GM12878 (cell line): ENCODE measurements around the gene SLC6A1. TPM values are rescaled to one million over a fixed set of nuclear protein-coding genes. Genes with fewer than 3 reads are reported as not detected.

Experiments used
- polyA plus RNA-seq, 11 experiments: library from polyadenylated mRNA; depleted of rRNA in 4 of 11; unstranded in 6 of 11; stranded (reverse) in 5 of 11; fragments of >200 nt; fragmentation: Nextera tagmentation in 4 of 11; fragmentation: Illumina TruSeq in 1 of 11; extraction: Ambion mirVana in 4 of 11; extraction: Trizol in 1 of 11; gene quantifications; 1 replicate in 1 of 11; 2 replicates in 10 of 11; pipeline versions ENCODE4 v1.2.1 to v1.2.3, GENCODE V29; 2011 to 2016; ENCODE audit warnings: inconsistent platforms in 2 of 11, missing spikeins in 2 of 11, low read depth in 1 of 11
- total RNA-seq, 4 experiments: library from RNA; depleted of rRNA in 3 of 4; stranded (reverse); fragments of >200 nt in 3 of 4; fragmentation: Illumina TruSeq in 1 of 4; extraction: Trizol in 1 of 4; gene quantifications; 2 replicates each; pipeline versions ENCODE4 v1.2.1 to v1.2.3, GENCODE V29; 2013 to 2021
- TF ChIP-seq, protein P1 (sequence below): fragments of 450-650 bp; IDR thresholded peaks from 2 replicates; pipeline ENCODE4 v1.6.1; 2017; ENCODE audit warnings: mild to moderate bottlenecking, moderate library complexity
- TF ChIP-seq, protein P2 (sequence below): fragments of 450-650 bp; formaldehyde crosslinking; IDR thresholded peaks from 2 replicates; pipeline ENCODE4 v1.5.0; 2022; ENCODE audit warnings: mild to moderate bottlenecking, missing genetic modification characterization

Gene SLC6A1
- total and polyA plus RNA-seq, 10 of the 15 experiments (the other 5 are each of a cell fraction or from before 2014, with no cell fraction given), result not detected

DNA sequence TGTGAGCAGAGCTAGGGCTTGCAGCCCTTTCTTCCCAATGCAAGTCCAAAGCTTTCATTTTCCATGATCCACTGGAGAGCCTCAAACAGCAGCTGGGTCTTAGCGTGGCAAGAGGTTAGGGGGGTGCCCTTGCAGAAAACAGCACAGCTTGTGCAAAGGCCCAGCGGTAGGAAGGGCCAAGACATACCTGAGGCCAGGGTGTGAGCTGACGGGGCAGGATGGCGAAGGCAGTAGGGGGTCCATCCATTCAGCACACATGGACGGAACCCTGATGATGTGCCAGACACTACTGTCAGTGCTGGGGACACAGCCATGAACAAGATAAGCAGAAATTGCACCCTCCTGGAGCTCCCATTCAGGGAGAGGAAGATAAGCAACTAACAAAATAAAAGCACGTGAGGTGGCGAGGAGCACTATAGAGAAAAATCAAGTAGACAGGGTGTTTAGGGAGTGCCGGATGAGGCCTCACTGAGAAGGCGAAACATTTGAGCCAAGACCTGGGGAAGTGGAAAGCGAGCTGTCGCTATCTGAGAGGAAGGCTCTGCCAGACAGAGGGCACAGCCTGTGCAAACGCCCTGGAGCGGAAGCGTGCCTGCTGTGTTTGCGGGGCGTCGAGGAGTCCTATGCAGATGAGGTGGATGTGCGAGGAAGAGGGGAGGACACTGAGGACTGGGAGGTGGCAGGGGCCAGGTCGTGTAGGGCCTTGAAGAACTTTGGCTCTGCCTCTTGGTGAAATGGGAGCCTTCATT, 43.4 kb downstream of the SLC6A1 start (continued):
- TF ChIP-seq, protein P1, sequence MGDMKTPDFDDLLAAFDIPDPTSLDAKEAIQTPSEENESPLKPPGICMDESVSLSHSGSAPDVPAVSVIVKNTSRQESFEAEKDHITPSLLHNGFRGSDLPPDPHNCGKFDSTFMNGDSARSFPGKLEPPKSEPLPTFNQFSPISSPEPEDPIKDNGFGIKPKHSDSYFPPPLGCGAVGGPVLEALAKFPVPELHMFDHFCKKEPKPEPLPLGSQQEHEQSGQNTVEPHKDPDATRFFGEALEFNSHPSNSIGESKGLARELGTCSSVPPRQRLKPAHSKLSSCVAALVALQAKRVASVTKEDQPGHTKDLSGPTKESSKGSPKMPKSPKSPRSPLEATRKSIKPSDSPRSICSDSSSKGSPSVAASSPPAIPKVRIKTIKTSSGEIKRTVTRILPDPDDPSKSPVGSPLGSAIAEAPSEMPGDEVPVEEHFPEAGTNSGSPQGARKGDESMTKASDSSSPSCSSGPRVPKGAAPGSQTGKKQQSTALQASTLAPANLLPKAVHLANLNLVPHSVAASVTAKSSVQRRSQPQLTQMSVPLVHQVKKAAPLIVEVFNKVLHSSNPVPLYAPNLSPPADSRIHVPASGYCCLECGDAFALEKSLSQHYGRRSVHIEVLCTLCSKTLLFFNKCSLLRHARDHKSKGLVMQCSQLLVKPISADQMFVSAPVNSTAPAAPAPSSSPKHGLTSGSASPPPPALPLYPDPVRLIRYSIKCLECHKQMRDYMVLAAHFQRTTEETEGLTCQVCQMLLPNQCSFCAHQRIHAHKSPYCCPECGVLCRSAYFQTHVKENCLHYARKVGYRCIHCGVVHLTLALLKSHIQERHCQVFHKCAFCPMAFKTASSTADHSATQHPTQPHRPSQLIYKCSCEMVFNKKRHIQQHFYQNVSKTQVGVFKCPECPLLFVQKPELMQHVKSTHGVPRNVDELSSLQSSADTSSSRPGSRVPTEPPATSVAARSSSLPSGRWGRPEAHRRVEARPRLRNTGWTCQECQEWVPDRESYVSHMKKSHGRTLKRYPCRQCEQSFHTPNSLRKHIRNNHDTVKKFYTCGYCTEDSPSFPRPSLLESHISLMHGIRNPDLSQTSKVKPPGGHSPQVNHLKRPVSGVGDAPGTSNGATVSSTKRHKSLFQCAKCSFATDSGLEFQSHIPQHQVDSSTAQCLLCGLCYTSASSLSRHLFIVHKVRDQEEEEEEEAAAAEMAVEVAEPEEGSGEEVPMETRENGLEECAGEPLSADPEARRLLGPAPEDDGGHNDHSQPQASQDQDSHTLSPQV, result no peak
- TF ChIP-seq, protein P2, sequence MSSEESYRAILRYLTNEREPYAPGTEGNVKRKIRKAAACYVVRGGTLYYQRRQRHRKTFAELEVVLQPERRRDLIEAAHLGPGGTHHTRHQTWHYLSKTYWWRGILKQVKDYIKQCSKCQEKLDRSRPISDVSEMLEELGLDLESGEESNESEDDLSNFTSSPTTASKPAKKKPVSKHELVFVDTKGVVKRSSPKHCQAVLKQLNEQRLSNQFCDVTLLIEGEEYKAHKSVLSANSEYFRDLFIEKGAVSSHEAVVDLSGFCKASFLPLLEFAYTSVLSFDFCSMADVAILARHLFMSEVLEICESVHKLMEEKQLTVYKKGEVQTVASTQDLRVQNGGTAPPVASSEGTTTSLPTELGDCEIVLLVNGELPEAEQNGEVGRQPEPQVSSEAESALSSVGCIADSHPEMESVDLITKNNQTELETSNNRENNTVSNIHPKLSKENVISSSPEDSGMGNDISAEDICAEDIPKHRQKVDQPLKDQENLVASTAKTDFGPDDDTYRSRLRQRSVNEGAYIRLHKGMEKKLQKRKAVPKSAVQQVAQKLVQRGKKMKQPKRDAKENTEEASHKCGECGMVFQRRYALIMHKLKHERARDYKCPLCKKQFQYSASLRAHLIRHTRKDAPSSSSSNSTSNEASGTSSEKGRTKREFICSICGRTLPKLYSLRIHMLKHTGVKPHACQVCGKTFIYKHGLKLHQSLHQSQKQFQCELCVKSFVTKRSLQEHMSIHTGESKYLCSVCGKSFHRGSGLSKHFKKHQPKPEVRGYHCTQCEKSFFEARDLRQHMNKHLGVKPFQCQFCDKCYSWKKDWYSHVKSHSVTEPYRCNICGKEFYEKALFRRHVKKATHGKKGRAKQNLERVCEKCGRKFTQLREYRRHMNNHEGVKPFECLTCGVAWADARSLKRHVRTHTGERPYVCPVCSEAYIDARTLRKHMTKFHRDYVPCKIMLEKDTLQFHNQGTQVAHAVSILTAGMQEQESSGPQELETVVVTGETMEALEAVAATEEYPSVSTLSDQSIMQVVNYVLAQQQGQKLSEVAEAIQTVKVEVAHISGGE (CRISPR knock-in tag), result no peak
